NCI-H2227 (cell line): ENCODE measurements around the gene MYL3.
"Not testable (repeated sequence)": the region's sequence is repeated elsewhere in the genome, so short reads cannot be mapped to it uniquely, and the experiment has no call there.

Experiments used
- DNase-seq: peaks from one replicate; lab custom pipeline; 2025; ENCODE audit not compliant: unreplicated experiment; lab: John Stamatoyannopoulos, UW

MYL3 gene

DNA sequence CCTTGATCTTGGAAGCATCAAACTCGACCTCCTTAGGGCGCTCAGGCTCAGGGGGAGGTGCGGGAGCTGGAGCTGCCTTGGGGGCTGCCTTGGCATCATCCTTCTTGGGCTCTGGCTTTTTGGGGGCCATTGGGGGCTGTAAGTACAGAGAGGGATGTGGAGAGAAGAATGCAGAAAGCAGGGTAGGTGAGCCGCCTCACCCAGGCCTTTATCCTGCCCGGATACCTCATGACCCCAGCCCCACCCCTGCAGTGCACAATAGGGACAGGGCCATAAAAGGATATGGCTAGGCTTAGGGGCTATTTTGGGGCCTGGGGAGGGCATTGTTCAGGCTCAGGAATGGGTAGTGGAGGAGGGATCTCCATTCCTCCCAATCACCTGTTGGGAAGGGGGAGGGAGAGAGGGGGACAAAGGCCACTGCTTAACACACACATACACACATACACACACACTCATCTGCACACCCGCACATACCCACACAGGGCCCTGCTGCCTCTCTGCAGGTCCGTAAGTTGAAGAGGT lies at the start of gene MYL3:
Gene MYL3 (minus strand): TSS at position 184 of the 522 bp plus-strand sequence. CDS start 54 bp downstream, at position 130.
- no peak for DNase-seq

DNA sequence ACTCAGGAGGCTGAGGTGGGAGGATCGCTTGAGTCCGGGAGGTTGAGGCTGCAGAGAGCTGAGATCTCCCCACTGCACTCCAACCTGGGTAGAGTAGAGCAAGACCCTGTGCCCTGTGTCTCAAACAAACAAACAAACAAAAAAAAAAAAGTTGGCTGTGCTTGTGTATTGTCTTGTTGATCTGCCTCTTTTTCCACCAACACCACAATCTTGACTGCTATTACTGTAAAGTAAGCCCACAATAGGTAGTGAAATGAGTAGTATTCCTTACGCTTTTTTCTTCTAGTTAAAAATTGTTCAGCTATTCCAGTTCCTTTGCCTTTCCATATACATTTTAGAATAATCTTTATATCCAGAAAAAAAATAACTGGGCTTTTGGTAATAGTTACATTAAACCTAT lies 49.7 kb upstream of the MYL3 start:
- DNase-seq: no peak

DNA sequence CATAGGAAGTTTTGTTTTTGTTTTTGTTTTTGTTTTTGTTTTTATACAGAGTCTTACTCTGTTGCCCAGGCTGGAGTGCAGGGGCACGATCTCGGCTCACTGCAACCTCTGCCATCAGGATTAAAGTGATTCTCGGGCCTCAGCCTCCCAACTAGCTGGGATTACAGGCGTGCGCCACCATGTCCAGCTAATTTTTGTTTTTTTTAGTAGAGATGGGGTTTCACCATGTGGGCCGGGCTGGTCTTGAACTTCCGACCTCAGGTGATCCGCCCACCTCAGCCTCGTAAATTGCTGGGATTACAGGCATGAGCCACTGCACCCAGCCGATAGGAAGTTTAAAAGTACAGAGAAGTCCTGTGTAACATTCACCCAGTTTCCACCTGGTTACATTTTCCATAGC lies 47.7 kb upstream of the MYL3 start:
- DNase-seq: not testable (repeated sequence)

DNA sequence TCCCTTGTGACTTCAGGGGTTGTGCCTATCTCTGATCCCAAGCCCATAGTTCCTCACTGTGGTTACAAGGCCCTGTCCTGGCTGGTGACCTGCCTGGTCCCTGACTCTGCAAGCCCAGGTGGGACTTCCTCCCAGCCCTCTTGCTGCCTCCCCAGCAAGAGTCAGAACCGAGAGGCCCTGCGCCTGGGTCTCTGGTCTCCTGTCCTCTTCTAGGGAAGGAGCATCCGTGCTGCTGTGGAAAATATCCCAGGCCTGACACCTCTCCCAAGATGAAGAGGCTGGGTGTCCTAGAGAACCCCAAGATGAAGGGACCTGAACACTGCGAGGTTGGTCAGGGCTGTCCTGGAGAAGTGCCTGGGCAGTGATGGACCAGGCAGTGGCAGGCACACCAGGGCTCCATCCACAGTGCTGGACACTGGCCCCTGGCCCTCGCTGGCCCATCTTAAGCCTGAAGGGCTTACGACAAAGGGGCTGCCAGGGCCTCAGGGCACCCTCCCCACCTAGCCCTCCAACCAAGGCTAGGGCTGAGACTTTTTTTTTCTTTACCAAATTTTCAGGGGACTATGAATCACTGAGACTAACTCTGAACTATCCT lies 47.0 kb upstream of the MYL3 start:
- no peak for DNase-seq

DNA sequence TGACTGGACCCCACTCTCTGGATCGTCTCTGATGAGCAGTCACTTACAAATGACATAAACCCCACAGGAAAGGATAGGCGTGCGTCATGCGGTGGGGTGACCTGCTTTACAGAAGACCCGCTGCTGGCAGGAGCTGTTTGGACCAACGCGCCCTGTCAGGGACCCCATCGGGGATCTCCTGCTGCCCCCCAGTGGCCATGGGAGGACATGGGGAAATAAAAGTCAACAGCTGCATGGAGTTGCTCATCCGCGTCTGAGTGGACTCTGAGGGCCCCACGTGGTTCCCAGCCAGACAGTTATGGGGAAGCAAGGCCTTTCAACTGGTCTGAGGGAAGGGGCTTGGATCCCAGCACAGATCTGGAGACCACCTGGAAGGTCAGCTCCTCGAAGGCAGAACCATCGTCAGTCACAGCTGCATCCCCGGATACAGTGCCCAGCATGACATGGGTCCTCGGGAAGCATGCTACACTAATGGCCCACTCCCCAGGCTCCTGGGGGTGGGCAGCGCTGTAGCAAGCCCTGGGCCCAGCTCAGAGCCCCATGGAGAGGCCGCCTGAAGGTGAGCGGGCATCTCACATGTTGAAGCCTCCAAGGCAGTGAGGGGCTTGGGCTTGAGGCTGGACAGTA lies 46.4 kb upstream of the MYL3 start:
- DNase-seq: peak; percentile 86

DNA sequence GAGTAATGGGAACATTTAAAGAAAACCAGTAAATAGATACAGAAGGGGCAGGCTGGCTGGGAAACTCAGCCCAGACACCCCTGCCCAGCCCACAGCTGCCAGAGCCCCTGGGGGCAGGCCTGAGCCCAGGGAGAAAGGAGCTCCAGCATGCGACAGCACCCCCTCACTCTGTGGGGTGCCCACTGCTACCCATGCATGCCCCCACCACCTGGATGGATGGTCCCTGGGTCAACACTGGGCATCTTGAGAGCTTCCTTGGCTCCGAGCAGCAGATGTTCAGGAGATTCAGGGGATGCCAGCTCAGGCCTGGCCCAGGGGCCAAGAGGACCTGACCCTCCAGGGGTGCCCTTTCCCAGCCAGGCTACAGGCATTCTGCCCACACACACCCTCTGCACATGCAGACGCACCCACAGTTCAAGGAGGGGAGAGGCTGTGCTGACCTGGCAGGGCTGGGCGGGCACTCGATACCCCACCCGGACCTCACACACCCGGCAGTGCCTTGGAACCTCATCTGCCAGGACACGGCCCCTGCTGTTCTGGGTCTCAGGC lies 45.8 kb upstream of the MYL3 start:
- DNase-seq: no peak

DNA sequence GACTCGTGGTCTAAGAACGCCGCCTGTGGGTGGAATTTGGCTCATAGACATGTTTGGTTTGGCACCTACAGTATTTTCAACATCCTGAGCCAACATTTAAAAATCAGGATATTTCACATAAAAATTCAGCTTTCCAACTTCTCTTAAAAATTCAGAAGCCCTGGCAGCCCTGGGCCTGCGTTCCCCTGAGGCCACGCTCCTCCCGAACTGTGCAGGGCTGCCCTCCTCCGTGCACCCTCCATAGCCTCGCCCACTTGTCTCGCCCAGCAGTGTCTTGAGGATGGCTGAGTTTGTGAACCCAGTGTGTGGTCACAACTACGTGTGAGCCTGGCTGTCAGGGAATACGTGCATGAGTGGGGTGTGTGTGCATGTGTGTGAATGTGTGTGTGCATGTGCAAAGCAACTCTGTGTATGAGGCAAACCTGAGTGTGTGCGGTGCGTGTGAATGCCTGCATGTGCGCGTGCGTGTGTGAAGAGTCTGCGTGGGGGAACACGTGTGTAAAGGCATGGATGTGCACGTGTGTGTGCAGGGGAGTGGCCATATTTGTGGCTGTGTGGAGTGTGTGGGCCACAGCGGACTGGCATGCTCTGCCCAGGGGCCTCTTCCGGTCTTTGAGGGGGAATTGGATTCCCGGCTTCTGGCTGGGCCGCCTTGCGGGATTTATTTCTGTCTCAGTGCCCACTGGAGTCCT lies 45.2 kb upstream of the MYL3 start:
- no peak for DNase-seq

- DNase-seq: no peak
Measured at GRCh38 chr3:46907960-46908293, 44.7 kb upstream of the MYL3 start.

DNA sequence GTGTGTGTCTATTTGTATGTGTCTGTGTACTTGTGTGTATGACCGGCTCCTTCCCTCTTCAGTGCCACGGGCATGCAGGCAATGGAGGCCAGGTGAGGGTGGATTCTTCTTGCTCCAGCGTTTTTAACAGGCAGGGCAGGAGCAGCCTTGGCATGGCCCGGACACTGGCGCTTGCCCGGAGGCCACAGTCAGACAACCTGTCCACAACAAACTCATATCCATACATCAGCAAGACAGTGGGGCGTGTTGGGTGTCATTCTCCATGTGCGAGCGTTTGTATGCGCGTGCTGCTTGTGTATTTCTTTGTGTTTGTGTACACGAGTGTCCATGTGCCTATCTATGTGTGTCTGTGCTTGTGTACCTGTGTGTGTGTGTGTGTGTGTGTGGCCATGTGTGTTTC lies 44.0 kb upstream of the MYL3 start:
- no peak for DNase-seq

DNA sequence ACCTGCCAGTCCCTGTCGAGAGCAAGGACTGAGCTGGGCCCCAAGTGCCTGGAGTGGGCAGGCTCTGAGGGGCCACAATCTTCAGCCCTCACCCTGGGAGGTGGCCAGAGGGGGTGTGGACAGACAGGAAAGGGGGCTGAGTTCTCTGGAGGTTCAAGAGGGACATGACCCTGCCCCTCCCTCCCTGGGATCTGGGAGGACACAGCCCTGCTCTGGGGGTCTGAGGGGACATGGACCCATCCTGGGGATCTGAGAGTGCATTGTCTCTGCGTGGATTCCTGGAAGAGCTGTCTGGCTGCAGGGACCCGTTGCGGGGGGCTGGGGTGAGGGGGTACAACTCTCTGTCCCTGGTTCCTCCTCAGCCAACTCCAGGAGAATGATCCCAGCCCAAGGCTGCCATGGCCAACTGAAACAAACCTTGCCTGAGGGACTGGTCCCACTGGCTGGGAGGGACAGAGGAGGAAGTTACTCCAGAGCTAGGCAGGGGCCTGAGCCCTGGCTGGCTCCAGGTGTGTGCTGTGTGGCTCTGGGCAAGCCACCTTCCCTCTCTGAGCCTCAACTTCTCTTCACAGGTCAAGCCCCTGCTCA lies 43.3 kb upstream of the MYL3 start:
- DNase-seq: no peak

DNA sequence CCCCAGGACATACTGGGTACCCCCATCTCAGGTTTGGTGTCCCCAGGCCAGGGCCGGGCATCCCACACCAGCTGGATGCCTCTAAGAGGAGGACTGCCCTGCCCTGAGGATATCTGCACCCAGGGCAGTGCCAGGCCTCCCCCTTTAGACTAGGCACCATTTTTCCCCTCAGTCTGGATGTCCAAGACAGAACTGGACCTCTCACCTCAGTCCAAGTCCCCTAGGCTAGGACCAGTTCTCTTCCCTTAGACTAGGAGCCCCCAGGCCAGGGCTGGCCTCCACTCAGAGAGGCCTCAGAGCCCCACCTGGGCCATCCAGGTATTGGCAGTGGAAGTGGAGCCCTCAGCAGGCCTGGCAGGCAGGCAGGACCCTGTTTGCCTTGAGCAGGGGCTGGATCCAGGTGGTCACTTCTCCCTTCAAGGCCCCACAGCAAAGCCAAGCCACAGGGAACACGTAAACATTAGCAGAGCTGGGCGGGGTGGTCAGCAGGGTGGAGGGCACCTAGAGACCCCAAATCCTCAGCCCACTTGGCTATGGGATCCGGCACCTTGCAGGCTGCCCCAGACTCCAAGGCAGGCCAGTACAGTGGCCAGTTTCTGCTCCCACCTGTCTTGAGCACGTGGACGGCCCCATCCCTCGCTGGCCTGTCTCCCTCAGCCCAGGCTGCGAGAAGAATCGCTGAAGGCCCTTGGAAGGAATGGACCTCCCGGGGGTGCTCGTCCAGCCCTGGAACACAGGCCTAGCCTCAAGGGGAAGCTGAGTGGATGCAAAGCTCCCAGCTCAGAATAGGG lies 42.6 kb upstream of the MYL3 start:
- DNase-seq: no peak

- DNase-seq: no peak
Measured at GRCh38 chr3:46905213-46905560, 41.9 kb upstream of the MYL3 start.

DNA sequence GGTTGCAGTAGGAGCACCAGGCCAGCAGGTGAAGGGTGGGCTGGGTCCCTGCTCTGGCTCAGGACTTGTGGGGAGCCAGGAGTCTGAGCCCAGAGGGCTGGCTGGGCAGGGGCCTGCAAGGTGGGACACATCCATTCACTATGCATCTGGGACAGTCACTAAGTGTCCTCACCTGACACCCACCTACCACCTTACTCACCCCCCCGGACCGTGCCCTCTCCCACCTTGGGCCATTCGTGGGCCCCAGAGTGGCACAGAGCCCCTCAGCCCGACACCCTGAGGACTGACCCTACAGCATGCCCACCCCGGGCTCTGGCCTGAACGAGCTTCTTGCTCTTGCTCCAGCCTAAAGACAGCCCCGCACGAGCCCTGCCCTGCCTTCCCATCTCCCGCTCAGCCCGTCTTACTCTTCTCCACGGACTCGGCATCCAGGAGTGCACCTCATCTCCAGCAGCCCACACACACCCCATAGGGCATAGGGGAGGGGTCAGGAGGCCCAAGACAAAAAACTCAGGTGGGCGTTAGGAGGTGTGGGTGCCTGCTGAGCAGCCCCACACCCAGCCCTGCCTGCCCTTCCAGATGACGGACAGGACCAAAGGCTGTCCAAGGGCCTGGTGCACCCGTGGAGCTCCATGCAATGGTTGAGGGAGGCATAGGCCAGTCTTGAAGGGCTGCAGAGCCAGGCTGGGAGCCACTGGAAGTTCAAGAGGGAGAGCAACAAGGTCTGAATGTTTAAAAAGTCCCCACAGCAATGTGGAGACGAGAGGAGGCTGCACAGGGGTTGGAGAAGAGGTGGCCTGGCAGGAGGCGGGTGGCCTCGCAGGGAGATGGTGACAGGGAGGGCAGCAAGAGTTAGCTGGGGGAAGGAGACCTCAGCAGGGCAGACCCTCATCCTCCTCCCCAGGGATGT lies 41.3 kb upstream of the MYL3 start:
- no peak for DNase-seq

GRCh38 chr3:46903341-46904302 lies 40.4 kb upstream of the MYL3 start:
- no peak for DNase-seq

- DNase-seq: no peak
Measured at GRCh38 chr3:46902188-46902631, 39.0 kb upstream of the MYL3 start.

DNA sequence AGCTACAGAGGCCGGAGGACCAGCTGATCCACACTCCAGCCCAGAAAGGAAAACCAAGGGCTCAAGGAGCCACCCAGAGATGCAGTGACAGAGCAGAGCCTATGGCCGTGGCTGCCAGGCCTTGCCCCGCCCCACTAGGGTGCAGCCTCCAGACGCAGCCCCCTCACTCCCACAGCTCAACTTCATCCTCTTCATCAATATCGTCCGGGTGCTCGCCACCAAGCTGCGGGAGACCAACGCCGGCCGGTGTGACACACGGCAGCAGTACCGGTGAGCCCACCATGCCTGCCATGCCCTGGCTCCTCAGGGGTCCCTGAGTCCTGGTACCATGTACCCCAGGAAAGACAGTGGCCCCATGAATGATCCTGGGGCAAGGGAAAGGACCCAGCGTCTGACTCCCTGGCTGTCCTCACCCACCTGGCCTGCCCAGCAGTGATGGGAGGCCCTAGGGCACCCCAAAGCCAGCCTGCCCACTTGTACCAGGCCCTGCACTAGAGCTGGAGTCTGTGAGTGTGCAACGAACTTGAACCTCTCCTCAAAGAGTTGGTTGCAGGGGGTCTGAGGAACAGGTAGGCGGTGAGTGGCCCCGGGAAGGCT lies 38.4 kb upstream of the MYL3 start:
- DNase-seq: no peak

- DNase-seq: no peak
Measured at GRCh38 chr3:46901061-46901460, 37.8 kb upstream of the MYL3 start.

GRCh38 chr3:46900356-46900755 lies 37.1 kb upstream of the MYL3 start:
- DNase-seq: no peak

- DNase-seq: peak; percentile 53
Measured at GRCh38 chr3:46900007-46900292, 36.7 kb upstream of the MYL3 start.
